DND-41 (cell line): ENCODE measurements around the gene PDE4D.

ENCODE experiments used
- ATAC-seq: fragments of 200-7000 bp; cut with Tn5 transposase; 3 replicates; pipeline ENCODE4 v1.9.1; 2021; ENCODE audit warnings: low read depth; ENCODE audit not compliant: insufficient read depth
- DNase-seq: peaks from one replicate; pipeline ENCODE4 v3.0.0-alpha.2; 2020
- H2AFZ ChIP-seq: 2 replicates; pipeline ENCODE4 v1.6.0; 2012; ENCODE audit warnings: low read depth, low read length
- H3K27ac ChIP-seq: 2 replicates; pipeline ENCODE4 v1.5.1; 2012; ENCODE audit warnings: low read length, inconsistent platforms
- H3K27me3 ChIP-seq: fragments of 200-600 bp; sonication (generic); 2 replicates; pipeline ENCODE4 v1.6.0; 2012; ENCODE audit warnings: low read length, mild to moderate bottlenecking, inconsistent platforms; ENCODE audit not compliant: insufficient read depth, poor library complexity
- H3K36me3 ChIP-seq: 2 replicates; pipeline ENCODE4 v1.5.1; 2012; ENCODE audit warnings: low read length, inconsistent platforms; ENCODE audit not compliant: insufficient read depth
- H3K4me1 ChIP-seq: 2 replicates; pipeline ENCODE4 v1.5.1; 2012; ENCODE audit warnings: mild to moderate bottlenecking, low read length; ENCODE audit not compliant: insufficient read depth
- H3K4me2 ChIP-seq: 2 replicates; pipeline ENCODE4 v1.6.0; 2012; ENCODE audit warnings: mild to moderate bottlenecking, moderate library complexity, low read length, inconsistent platforms; ENCODE audit not compliant: insufficient read depth
- H3K4me3 ChIP-seq, 2 experiments: fragments of 200-600 bp in 1 of 2; shearing (Covaris generic) in 1 of 2; 2 replicates each; pipeline ENCODE4 v1.5.1; 2012 to 2016; ENCODE audit warnings: inconsistent platforms in 2 of 2, low read length in 2 of 2, mild to moderate bottlenecking in 2 of 2, low read depth in 1 of 2, moderate library complexity in 1 of 2
- H3K79me2 ChIP-seq: 2 replicates; pipeline ENCODE4 v1.6.0; 2012; ENCODE audit warnings: low read length, inconsistent platforms; ENCODE audit not compliant: insufficient read depth
- H3K9ac ChIP-seq: 2 replicates; pipeline ENCODE4 v1.6.0; 2012; ENCODE audit warnings: low read depth, mild to moderate bottlenecking, inconsistent platforms, low read length, moderate library complexity
- H3K9me3 ChIP-seq: 2 replicates; pipeline ENCODE4 v1.5.1; 2012; ENCODE audit warnings: low read length, moderate library complexity, mild to moderate bottlenecking, inconsistent platforms; ENCODE audit not compliant: insufficient read depth, severe bottlenecking
- H4K20me1 ChIP-seq: 2 replicates; pipeline ENCODE4 v1.6.0; 2012; ENCODE audit warnings: low read length; ENCODE audit not compliant: insufficient read depth
- EZH2 ChIP-seq: IDR thresholded peaks from 3 replicates; pipeline ENCODE4 v1.6.1; 2012; ENCODE audit warnings: borderline replicate concordance, low read depth, mild to moderate bottlenecking, moderate library complexity, low read length, inconsistent platforms; ENCODE audit not compliant: severe bottlenecking
- TF ChIP-seq, protein P1 (sequence below): IDR thresholded peaks from 2 replicates; pipeline ENCODE4 v1.5.1; 2012; ENCODE audit warnings: borderline replicate concordance, low read length, moderate library complexity, mild to moderate bottlenecking; ENCODE audit not compliant: poor library complexity, severe bottlenecking; ENCODE audit errors: extremely low read depth

Gene PDE4D

DNA sequence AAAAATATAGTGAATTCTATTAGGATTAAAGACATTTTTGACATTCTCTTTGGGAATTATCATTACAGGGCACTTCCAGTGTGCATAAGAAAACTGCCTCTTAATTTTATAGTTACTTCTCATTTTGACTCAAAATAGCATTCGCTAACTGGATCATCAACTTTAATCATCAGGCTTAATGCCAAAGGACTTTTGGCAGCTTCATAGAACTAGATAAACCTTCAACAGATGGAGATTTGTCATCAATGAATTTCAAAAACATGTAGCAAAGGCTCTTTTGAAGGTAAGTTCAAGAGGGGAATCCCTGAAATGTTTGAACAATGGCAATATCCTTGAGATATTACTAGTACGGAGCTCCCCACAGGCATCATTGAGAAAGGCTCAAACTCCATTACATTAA, 447.2 kb downstream of the PDE4D start:
- ATAC-seq, result no peak
- Histone ChIP-seq H3K9ac (no peak overlapping the region), H3K9me3 (no peaks in the 10 kb centered on the region), H3K27me3 (no peaks in the 10 kb centered on the region), H3K4me2 (no peak overlapping the region), H3K79me2 (no peaks in the 10 kb centered on the region), H3K36me3 (no peaks in the 10 kb centered on the region), H2AFZ (no peak overlapping the region), H3K4me1 (no peaks in the 10 kb centered on the region), H3K4me3 (no peak overlapping the region), H3K27ac (no peak overlapping the region), H4K20me1 (no peaks in the 10 kb centered on the region)
- DNase-seq, result no peak
- TF ChIP-seq EZH2, result no peak
- TF ChIP-seq, protein P1, sequence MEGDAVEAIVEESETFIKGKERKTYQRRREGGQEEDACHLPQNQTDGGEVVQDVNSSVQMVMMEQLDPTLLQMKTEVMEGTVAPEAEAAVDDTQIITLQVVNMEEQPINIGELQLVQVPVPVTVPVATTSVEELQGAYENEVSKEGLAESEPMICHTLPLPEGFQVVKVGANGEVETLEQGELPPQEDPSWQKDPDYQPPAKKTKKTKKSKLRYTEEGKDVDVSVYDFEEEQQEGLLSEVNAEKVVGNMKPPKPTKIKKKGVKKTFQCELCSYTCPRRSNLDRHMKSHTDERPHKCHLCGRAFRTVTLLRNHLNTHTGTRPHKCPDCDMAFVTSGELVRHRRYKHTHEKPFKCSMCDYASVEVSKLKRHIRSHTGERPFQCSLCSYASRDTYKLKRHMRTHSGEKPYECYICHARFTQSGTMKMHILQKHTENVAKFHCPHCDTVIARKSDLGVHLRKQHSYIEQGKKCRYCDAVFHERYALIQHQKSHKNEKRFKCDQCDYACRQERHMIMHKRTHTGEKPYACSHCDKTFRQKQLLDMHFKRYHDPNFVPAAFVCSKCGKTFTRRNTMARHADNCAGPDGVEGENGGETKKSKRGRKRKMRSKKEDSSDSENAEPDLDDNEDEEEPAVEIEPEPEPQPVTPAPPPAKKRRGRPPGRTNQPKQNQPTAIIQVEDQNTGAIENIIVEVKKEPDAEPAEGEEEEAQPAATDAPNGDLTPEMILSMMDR, result no peak

GRCh38 chr5:59445741-59446140, 447.8 kb downstream of the PDE4D start:
- H3K27me3 ChIP-seq, result no peaks in the 10 kb centered on the region
- H3K4me1 ChIP-seq, result no peaks in the 10 kb centered on the region
- no peak overlapping the region for H3K9ac ChIP-seq
- H4K20me1 ChIP-seq, result no peaks in the 10 kb centered on the region
- DNase-seq, result no peak
- ATAC-seq, result no peak
- H3K36me3 ChIP-seq, result no peaks in the 10 kb centered on the region
- no peak overlapping the region for H3K4me2 ChIP-seq
- H3K9me3 ChIP-seq, result no peaks in the 10 kb centered on the region
- H3K27ac ChIP-seq, result no peak overlapping the region
- H2AFZ ChIP-seq, result no peak overlapping the region
- H3K79me2 ChIP-seq, result no peaks in the 10 kb centered on the region
- H3K4me3 ChIP-seq, result no peak overlapping the region
- no peak for TF ChIP-seq EZH2
- TF ChIP-seq, protein P1, result no peak

DNA sequence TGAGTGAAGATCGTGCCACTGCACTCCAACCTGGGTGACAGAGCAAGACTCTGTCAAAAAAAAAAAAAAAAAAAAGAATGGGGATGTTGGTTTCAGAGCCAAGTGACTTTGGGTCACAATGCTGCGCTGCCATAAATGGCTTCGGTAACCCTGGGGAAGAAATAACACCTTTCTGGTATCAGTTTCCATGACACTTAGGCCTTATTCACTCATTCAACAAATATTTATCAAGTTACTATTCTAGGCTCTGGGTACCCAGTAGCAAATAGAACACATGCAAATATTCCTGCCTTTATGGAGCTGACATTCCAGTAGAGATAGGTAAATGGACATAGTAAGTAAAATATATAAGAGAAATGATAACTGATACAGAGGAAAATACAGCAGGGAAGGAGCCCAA, 454.2 kb downstream of the PDE4D start:
- no peaks in the 10 kb centered on the region for H3K4me1 ChIP-seq
- no peak overlapping the region for H2AFZ ChIP-seq
- no peaks in the 10 kb centered on the region for H3K36me3 ChIP-seq
- TF ChIP-seq, protein P1, result no peak
- TF ChIP-seq EZH2, result no peak
- no peak for DNase-seq
- no peaks in the 10 kb centered on the region for H4K20me1 ChIP-seq
- H3K79me2 ChIP-seq, result no peaks in the 10 kb centered on the region
- H3K4me2 ChIP-seq, result no peak overlapping the region
- ATAC-seq, result no peak
- H3K9ac ChIP-seq, result no peak overlapping the region
- no peak overlapping the region for H3K4me3 ChIP-seq
- no peaks in the 10 kb centered on the region for H3K9me3 ChIP-seq
- H3K27ac ChIP-seq, result no peak overlapping the region
- no peaks in the 10 kb centered on the region for H3K27me3 ChIP-seq

- no peak overlapping the region for H3K27ac ChIP-seq
- ATAC-seq, result no peak
- TF ChIP-seq, protein P1, result no peak
- TF ChIP-seq EZH2, result no peak
- no peaks in the 10 kb centered on the region for H3K9me3 ChIP-seq
- H3K4me2 ChIP-seq, result no peak overlapping the region
- no peaks in the 10 kb centered on the region for H3K36me3 ChIP-seq
- H3K9ac ChIP-seq, result no peak overlapping the region
- no peaks in the 10 kb centered on the region for H4K20me1 ChIP-seq
- no peaks in the 10 kb centered on the region for H3K27me3 ChIP-seq
- no peaks in the 10 kb centered on the region for H3K4me1 ChIP-seq
- H2AFZ ChIP-seq, result no peak overlapping the region
- H3K79me2 ChIP-seq, result no peaks in the 10 kb centered on the region
- no peak for DNase-seq
- no peak overlapping the region for H3K4me3 ChIP-seq
Observed at GRCh38 chr5:59437176-59437575, 456.4 kb downstream of the PDE4D start.
